Posterior cingulate gyrus (tissue), 11 donors: ENCODE measurements around the gene RALGPS1.

ENCODE experiments used
- DNase-seq, 10 donors: peaks; one replicate each; pipeline versions ENCODE4 v3.0.0 to v3.0.0-alpha.2; 2020 to 2021; ENCODE audit warnings: mixed read lengths in 3 of 10
- intact Hi-C: fragments of 100-400 bp; cut with DNase I; formaldehyde crosslinking; loops from one replicate; pipeline ENCODE4 v1.15.1; 2023

The RALGPS1 gene

GRCh38 chr9:127039492-127039891 lies 124.9 kb downstream of the RALGPS1 start:
- intact Hi-C loops, result no loop called here
- DNase-seq, result no peak

GRCh38 chr9:127045148-127045547 lies 130.6 kb downstream of the RALGPS1 start:
- DNase-seq, result no peak
- intact Hi-C loops, result no loop called here

GRCh38 chr9:127047971-127048370 lies 133.4 kb downstream of the RALGPS1 start:
- no peak for DNase-seq
- intact Hi-C loops, result no loop called here

- DNase-seq, result no peak
- intact Hi-C loops, result no loop called here
Observed at GRCh38 chr9:127049044-127049443, 134.5 kb downstream of the RALGPS1 start.

GRCh38 chr9:127049581-127049980 lies 135.0 kb downstream of the RALGPS1 start:
- intact Hi-C loops, result no loop called here
- no peak for DNase-seq

- intact Hi-C loops, result no loop called here
- no peak for DNase-seq
Observed at GRCh38 chr9:127050152-127050551, 135.6 kb downstream of the RALGPS1 start.

- intact Hi-C loops, result no loop called here
- DNase-seq, result no peak
Observed at GRCh38 chr9:127050591-127051001, 136.0 kb downstream of the RALGPS1 start.

GRCh38 chr9:127051881-127052595 lies 137.5 kb downstream of the RALGPS1 start:
- intact Hi-C loops, result no loop called here
- DNase-seq, result no peak

- no peak for DNase-seq
- intact Hi-C loops, result no loop called here
Observed at GRCh38 chr9:127053057-127053821, 138.7 kb downstream of the RALGPS1 start.

GRCh38 chr9:127053960-127054359 lies 139.4 kb downstream of the RALGPS1 start:
- intact Hi-C loops, result no loop called here
- no peak for DNase-seq

- no peak for DNase-seq
- intact Hi-C loops, result no loop called here
Observed at GRCh38 chr9:127055745-127056402, 141.3 kb downstream of the RALGPS1 start.

GRCh38 chr9:127056446-127056845 lies 141.9 kb downstream of the RALGPS1 start:
- intact Hi-C loops, result no loop called here
- DNase-seq, result no peak

GRCh38 chr9:127058011-127058644 lies 143.5 kb downstream of the RALGPS1 start:
- peak; percentile 20 to 91 (median 60) for DNase-seq
- intact Hi-C loops, result no loop called here

GRCh38 chr9:127058645-127059021 lies 144.1 kb downstream of the RALGPS1 start:
- DNase-seq, result no peak
- intact Hi-C loops, result no loop called here

- intact Hi-C loops, result no loop called here
- no peak for DNase-seq
Observed at GRCh38 chr9:127059030-127059429, 144.4 kb downstream of the RALGPS1 start.

GRCh38 chr9:127059765-127060361 lies 145.3 kb downstream of the RALGPS1 start:
- DNase-seq, result no peak
- intact Hi-C loops, result no loop called here

GRCh38 chr9:127061411-127061810 lies 146.8 kb downstream of the RALGPS1 start:
- DNase-seq, result no peak
- intact Hi-C loops, result no loop called here

- intact Hi-C loops, result no loop called here
- DNase-seq, result no peak
Observed at GRCh38 chr9:127064335-127064734, 149.8 kb downstream of the RALGPS1 start.

GRCh38 chr9:127065592-127065991 lies 151.0 kb downstream of the RALGPS1 start:
- no peak for DNase-seq
- intact Hi-C loops, result no loop called here

GRCh38 chr9:127066060-127066850 lies 151.7 kb downstream of the RALGPS1 start:
- intact Hi-C loops, result no loop called here
- DNase-seq, result no peak
